Ascending aorta (tissue), 2 donors: ENCODE measurements around the gene ACACA. TPM values are rescaled to one million over a fixed set of nuclear protein-coding genes. Genes with fewer than 3 reads are reported as not detected.

Experiments used
- DNase-seq, 2 donors: peaks; one replicate each; pipeline ENCODE4 v3.0.0-alpha.2; 2019; ENCODE audit warnings: low spot score in 2 of 2
- H3K27ac ChIP-seq, 2 donors: fragments of 200-600 bp; sonication (generic); one replicate each; pipeline ENCODE4 v1.5.1; 2016 to 2017; ENCODE audit warnings: mild to moderate bottlenecking in 1 of 2
- H3K27me3 ChIP-seq: fragments of 200-600 bp; sonication (generic); one replicate; pipeline ENCODE4 v1.5.1; 2017
- H3K36me3 ChIP-seq, 2 donors: fragments of 200-600 bp; sonication (generic); one replicate each; pipeline ENCODE4 v1.5.1; 2016
- H3K4me1 ChIP-seq, 2 donors: fragments of 200-600 bp; sonication (generic); one replicate each; pipeline ENCODE4 v1.5.1; 2016 to 2017; ENCODE audit warnings: mild to moderate bottlenecking in 1 of 2
- H3K4me3 ChIP-seq, 2 donors: fragments of 200-600 bp; sonication (generic); one replicate each; pipeline ENCODE4 v1.5.1; 2016 to 2017; ENCODE audit warnings: mild to moderate bottlenecking in 1 of 2
- H3K9me3 ChIP-seq, 2 donors: fragments of 200-600 bp; sonication (generic); one replicate each; pipeline ENCODE4 v1.5.1; 2016
- intact Hi-C: fragments of 100-400 bp; cut with DNase I; formaldehyde crosslinking; loops from one replicate; pipeline ENCODE4 v1.15.1; 2023
- total RNA-seq: library from RNA; depleted of rRNA; stranded (reverse); fragments of >200 nt; gene quantifications from one replicate; pipeline ENCODE4 v1.1.0, GENCODE V29; 2016
- TF ChIP-seq, protein P1 (sequence below), 3 experiments: fragments of 200-600 bp in 2 of 3; fragments of 450-650 bp in 1 of 3; sonication (generic) in 2 of 3; IDR thresholded peaks; one replicate each; pipeline ENCODE4 v1.5.1; 2016 to 2019; ENCODE audit warnings: antibody characterized with exemption in 3 of 3, mild to moderate bottlenecking in 1 of 3, moderate library complexity in 1 of 3

ACACA gene
- total RNA-seq, 1 donor from 2014 or later = 69.0 TPM

DNA sequence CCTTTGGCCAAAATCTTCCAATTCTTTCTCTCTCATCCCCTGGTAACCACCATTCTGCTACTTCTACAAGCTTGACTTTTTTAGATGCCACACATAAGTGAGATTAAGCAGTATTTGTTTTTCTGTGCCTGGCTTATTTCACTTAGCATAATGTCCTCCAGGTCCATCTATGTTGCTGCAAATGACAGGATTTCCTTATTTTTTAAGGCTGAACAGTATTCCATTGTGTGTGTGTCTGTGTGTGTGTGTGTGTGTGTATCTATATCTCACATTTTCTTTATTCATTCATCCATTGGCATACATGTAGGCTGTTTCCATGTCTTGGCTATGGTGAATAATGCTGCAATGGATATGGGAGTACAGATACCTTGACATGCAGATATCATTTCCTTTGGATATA is 6.1 kb downstream of the ACACA start:
- no peak for DNase-seq
- no peaks in the 10 kb centered on the region for H3K27me3 ChIP-seq
- no peak overlapping the region for H3K4me3 ChIP-seq
- no peak overlapping the region for H3K27ac ChIP-seq
- H3K4me1 ChIP-seq = peaks cover 0 to 10% of the 10 kb centered on the region in 2 donors
- intact Hi-C loops = no loop called here
- H3K36me3 ChIP-seq = no peaks in the 10 kb centered on the region
- H3K9me3 ChIP-seq = no peaks in the 10 kb centered on the region
- TF ChIP-seq, protein P1, sequence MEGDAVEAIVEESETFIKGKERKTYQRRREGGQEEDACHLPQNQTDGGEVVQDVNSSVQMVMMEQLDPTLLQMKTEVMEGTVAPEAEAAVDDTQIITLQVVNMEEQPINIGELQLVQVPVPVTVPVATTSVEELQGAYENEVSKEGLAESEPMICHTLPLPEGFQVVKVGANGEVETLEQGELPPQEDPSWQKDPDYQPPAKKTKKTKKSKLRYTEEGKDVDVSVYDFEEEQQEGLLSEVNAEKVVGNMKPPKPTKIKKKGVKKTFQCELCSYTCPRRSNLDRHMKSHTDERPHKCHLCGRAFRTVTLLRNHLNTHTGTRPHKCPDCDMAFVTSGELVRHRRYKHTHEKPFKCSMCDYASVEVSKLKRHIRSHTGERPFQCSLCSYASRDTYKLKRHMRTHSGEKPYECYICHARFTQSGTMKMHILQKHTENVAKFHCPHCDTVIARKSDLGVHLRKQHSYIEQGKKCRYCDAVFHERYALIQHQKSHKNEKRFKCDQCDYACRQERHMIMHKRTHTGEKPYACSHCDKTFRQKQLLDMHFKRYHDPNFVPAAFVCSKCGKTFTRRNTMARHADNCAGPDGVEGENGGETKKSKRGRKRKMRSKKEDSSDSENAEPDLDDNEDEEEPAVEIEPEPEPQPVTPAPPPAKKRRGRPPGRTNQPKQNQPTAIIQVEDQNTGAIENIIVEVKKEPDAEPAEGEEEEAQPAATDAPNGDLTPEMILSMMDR (IDR thresholded peaks at IDR 0.05) = no peak

DNA sequence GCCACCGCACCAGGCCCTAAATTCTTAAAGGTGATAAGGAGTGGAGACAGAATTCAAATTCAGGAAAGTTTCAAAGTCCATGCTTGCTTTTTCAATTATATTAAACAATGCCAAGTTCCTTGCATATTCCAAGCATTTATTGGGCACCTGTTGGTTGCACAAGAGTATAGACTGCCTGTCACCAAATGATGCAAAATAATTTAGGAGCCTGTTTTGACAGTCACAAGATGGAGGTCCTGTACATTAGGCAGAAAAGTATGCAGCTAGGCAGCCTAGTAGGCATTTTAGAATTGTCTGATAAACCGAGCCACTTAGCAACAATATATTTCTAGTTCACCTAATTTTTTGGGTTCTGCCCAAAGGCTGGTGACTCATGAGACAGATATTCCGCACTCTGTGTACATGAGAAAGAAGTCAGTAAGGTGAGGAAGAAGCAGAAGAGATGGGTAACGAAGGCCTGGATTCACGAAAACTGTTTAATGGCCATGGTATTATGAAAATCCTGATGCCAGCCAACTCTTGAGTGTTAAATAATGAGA is 7.3 kb downstream of the ACACA start:
- H3K36me3 ChIP-seq = no peaks in the 10 kb centered on the region
- DNase-seq = no peak
- no peak overlapping the region for H3K4me3 ChIP-seq
- no peak overlapping the region for H3K27ac ChIP-seq
- TF ChIP-seq, protein P1 (IDR thresholded peaks at IDR 0.05) = no peak
- intact Hi-C loops = no loop called here
- H3K9me3 ChIP-seq = no peaks in the 10 kb centered on the region
- H3K4me1 ChIP-seq = no peaks in the 10 kb centered on the region
- H3K27me3 ChIP-seq = no peaks in the 10 kb centered on the region

DNA sequence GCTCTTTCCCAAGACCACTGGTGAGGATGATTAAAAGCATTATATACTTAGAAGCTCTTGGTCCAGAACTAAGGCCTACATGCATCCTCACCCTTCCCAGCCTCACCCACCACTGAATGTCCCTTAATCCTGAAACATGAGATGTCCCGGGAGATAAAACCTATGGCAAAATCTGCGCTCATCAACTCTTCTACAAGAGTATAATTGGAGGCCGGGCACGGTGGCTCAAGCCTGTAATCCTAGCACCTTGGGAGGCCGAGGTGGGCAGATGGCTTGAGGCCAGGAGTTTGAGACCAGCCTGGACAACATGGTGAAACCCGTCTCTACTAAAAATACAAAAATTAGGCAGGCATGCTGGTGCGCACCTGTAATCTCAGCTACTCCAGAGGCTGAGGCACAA is 13.3 kb downstream of the ACACA start:
- no peaks in the 10 kb centered on the region for H3K9me3 ChIP-seq
- TF ChIP-seq, protein P1 (IDR thresholded peaks at IDR 0.05) = no peak
- intact Hi-C loops = no loop called here
- no peak overlapping the region for H3K4me3 ChIP-seq
- no peak for DNase-seq
- H3K4me1 ChIP-seq = peaks cover 0 to 7% of the 10 kb centered on the region in 2 donors
- H3K27ac ChIP-seq = no peak overlapping the region
- H3K27me3 ChIP-seq = no peaks in the 10 kb centered on the region
- H3K36me3 ChIP-seq = no peaks in the 10 kb centered on the region

DNA sequence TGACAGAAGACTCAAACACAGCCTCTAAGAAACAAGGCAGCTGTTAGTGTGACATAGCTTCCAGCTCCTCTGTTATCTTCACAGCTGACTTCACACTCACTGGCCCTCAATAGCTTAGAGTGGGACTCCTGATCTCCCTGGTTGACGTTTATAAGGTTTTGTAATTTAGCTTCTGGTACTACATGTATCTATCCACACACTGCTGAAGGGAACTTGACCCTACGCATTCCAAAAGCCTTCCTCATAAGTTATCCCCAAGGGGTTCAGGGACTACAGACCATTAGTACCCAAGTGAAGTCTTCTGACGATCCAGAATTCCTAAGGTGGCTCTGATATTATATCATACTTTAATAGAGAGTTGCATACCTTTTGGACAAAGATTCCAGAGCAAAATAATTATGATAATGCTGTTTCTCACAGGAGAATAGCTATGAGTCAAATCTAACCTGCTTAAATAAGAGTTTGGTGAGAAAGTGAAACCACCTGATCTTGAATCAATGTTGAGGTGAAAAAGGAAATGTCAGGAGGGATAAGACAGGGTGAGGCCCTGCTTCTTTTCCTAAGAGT is 14.5 kb downstream of the ACACA start:
- no peaks in the 10 kb centered on the region for H3K27me3 ChIP-seq
- DNase-seq = no peak
- peaks cover 0 to 7% of the 10 kb centered on the region in 2 donors for H3K4me1 ChIP-seq
- H3K36me3 ChIP-seq = no peaks in the 10 kb centered on the region
- peak overlapping the region; percentile 5 to 10 for H3K27ac ChIP-seq
- TF ChIP-seq, protein P1 (IDR thresholded peaks at IDR 0.05) = no peak
- intact Hi-C loops = no loop called here
- H3K9me3 ChIP-seq = no peaks in the 10 kb centered on the region
- no peak overlapping the region for H3K4me3 ChIP-seq

DNA sequence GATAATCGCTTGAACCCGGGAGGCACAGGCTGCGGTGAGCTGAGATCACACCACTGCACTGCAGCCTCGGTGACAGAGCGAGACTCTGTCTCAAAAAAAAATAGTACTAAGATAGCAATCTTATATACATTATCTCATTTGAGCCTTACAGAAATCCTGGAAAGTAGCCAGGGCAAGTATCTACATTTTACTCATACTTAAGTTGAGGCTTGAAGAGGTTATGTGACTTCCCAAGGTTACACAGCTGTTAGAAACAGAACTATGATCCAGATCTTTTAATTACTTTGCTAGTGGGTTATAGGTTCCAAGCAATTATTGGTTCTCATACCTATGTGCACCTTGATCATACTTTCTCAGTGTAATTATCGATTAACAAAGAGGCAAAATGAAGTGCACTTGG is 15.5 kb downstream of the ACACA start:
- H3K36me3 ChIP-seq = no peaks in the 10 kb centered on the region
- TF ChIP-seq, protein P1 (IDR thresholded peaks at IDR 0.05) = no peak
- no peaks in the 10 kb centered on the region for H3K27me3 ChIP-seq
- DNase-seq = no peak
- H3K27ac ChIP-seq = no peak overlapping the region
- no peaks in the 10 kb centered on the region for H3K9me3 ChIP-seq
- H3K4me3 ChIP-seq = no peak overlapping the region
- intact Hi-C loops = no loop called here
- H3K4me1 ChIP-seq = peaks cover 0 to 7% of the 10 kb centered on the region in 2 donors
